Neutrophil (primary cell): Measurements from ENCODE around the gene CFAP65.

Source experiments
- H3K27ac ChIP-seq: fragments of 200-600 bp; sonication (generic); 2 replicates; pipeline ENCODE4 v1.5.1; 2016; ENCODE audit warnings: mild to moderate bottlenecking, moderate library complexity
- H3K27me3 ChIP-seq: fragments of 200-600 bp; sonication (generic); 2 replicates; pipeline ENCODE4 v1.6.0; 2016; ENCODE audit warnings: mild to moderate bottlenecking
- H3K36me3 ChIP-seq: fragments of 200-600 bp; sonication (generic); 2 replicates; pipeline ENCODE4 v1.5.1; 2017
- H3K4me1 ChIP-seq, 2 experiments: fragments of 200-600 bp in 1 of 2; sonication (generic) in 1 of 2; 1 replicate in 1 of 2; 2 replicates in 1 of 2; pipeline versions ENCODE4 v1.5.1 to v1.6.1; 2013 to 2016; ENCODE audit warnings: low read depth in 1 of 2, low read length in 1 of 2, mild to moderate bottlenecking in 1 of 2, moderate library complexity in 1 of 2; ENCODE audit not compliant: control insufficient read depth in 1 of 2, insufficient read depth in 1 of 2
- H3K4me3 ChIP-seq, 2 experiments: fragments of 200-600 bp in 1 of 2; sonication (generic) in 1 of 2; 1 replicate in 1 of 2; 2 replicates in 1 of 2; pipeline ENCODE4 v1.5.1; 2013 to 2016; ENCODE audit warnings: low read depth in 1 of 2, low read length in 1 of 2, mild to moderate bottlenecking in 1 of 2, moderate library complexity in 1 of 2
- H3K9me3 ChIP-seq: fragments of 200-600 bp; sonication (generic); 2 replicates; pipeline ENCODE4 v1.5.1; 2016
- TF ChIP-seq, protein P1 (sequence below): fragments of 200-600 bp; sonication (generic); IDR thresholded peaks from 2 replicates; pipeline ENCODE4 v1.5.1; 2016; ENCODE audit warnings: antibody characterized with exemption

CFAP65 gene, protein sequence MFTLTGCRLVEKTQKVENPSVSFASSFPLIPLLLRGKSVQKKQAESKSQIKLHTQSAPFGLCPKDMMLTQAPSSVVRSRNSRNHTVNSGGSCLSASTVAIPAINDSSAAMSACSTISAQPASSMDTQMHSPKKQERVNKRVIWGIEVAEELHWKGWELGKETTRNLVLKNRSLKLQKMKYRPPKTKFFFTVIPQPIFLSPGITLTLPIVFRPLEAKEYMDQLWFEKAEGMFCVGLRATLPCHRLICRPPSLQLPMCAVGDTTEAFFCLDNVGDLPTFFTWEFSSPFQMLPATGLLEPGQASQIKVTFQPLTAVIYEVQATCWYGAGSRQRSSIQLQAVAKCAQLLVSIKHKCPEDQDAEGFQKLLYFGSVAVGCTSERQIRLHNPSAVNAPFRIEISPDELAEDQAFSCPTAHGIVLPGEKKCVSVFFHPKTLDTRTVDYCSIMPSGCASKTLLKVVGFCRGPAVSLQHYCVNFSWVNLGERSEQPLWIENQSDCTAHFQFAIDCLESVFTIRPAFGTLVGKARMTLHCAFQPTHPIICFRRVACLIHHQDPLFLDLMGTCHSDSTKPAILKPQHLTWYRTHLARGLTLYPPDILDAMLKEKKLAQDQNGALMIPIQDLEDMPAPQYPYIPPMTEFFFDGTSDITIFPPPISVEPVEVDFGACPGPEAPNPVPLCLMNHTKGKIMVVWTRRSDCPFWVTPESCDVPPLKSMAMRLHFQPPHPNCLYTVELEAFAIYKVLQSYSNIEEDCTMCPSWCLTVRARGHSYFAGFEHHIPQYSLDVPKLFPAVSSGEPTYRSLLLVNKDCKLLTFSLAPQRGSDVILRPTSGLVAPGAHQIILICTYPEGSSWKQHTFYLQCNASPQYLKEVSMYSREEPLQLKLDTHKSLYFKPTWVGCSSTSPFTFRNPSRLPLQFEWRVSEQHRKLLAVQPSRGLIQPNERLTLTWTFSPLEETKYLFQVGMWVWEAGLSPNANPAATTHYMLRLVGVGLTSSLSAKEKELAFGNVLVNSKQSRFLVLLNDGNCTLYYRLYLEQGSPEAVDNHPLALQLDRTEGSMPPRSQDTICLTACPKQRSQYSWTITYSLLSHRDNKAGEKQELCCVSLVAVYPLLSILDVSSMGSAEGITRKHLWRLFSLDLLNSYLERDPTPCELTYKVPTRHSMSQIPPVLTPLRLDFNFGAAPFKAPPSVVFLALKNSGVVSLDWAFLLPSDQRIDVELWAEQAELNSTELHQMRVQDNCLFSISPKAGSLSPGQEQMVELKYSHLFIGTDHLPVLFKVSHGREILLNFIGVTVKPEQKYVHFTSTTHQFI (N-terminal part only)

DNA sequence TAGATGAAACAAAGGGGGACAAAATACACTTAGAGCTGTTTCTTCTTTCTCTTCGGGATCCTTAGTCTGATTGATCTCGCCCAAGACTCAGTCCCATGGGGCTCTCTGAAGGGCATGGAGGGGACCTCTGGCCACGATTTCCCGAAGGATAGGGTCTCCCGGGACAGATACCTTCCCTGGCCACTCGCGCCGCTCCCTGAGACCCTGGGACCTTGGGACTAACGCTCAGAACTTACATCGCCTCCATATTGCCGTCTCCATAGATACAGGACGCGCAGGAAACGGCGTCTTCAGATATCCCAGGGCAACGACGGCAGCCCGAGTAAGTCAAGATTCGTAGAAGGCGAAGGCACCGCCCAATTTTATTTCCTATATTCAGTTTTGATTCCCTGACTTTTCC lies at the start of gene CFAP65:
Gene CFAP65 (minus strand): TSS at position 265 of the 400 bp plus-strand sequence. CDS start 2,468 bp downstream, outside the sequence.
- Histone ChIP-seq H3K36me3 (no peaks in the 10 kb centered on the region), H3K27me3 (peaks cover 98% of the 10 kb centered on the region), H3K4me3 (no peak within 1 kb of the TSS), H3K9me3 (no peaks in the 10 kb centered on the region), H3K27ac (no peak within 1 kb of the TSS), H3K4me1 (no peaks in the 10 kb centered on the region)
- TF ChIP-seq, protein P1, sequence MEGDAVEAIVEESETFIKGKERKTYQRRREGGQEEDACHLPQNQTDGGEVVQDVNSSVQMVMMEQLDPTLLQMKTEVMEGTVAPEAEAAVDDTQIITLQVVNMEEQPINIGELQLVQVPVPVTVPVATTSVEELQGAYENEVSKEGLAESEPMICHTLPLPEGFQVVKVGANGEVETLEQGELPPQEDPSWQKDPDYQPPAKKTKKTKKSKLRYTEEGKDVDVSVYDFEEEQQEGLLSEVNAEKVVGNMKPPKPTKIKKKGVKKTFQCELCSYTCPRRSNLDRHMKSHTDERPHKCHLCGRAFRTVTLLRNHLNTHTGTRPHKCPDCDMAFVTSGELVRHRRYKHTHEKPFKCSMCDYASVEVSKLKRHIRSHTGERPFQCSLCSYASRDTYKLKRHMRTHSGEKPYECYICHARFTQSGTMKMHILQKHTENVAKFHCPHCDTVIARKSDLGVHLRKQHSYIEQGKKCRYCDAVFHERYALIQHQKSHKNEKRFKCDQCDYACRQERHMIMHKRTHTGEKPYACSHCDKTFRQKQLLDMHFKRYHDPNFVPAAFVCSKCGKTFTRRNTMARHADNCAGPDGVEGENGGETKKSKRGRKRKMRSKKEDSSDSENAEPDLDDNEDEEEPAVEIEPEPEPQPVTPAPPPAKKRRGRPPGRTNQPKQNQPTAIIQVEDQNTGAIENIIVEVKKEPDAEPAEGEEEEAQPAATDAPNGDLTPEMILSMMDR = no peak

DNA sequence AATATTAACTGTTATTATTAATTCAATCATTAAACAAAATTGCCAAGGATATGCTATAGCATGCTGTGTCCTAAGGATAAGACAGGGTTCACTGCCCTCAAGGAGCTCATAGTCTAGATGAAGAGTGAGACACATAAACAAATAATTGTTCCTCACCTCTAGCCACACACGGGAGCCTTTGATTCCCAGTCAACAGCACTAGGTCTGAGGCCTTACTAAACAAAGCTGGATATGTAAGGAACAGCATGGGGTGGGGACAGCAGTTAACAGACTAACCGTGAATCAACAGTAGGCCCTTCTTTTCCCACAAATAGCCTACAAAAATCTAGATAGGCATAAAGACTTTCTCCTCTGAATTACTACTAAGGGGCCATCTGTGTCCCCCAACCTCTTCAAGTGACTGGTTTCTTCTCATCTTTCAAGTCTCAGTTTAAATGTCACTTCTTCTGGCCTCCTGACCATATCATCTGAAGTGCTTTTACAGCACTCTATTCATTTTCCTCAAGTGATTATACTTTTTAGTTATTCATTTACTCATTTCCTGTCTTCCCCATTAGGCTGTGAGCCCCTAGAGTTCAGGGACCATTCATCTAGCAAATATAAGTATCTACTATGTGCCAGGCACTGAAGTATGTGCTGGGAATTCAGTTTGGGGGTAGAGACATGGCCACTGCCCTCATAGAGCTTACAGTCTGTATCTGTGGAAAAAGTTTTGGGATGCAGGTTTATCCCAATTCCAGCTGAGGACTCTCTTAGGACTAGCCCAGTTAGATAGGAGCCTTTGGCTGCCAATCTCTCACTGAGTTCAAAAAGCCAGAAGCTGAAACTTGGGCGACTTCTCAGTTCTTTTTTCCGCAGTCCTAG lies 49.4 kb upstream of the CFAP65 start:
- Histone ChIP-seq H3K4me1 (peaks cover 32 to 33% of the 10 kb centered on the region in 2 experiments), H3K4me3 (no peak overlapping the region), H3K27ac (no peak overlapping the region), H3K36me3 (no peaks in the 10 kb centered on the region), H3K9me3 (no peaks in the 10 kb centered on the region), H3K27me3 (no peaks in the 10 kb centered on the region)
- TF ChIP-seq, protein P1 = no peak

DNA sequence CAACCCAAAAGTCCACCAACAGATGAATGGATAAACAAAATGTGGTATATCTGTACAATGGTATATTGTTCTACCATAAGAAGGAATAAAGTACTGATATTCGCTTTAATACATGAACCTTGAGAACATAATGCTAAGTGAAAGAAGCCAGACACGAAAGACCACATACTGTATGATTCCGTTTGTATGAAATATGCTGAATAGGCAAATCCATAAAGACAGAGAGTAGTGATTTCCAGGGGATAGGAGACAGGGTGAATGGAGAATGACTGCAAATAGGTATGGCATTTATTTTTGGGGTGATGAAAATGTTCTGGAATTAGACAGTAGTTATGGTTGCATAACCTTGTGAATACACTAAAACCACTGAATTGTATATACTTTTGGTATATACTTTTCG lies 48.0 kb upstream of the CFAP65 start:
- no peaks in the 10 kb centered on the region for H3K36me3 ChIP-seq
- no peaks in the 10 kb centered on the region for H3K9me3 ChIP-seq
- no peak overlapping the region for H3K4me3 ChIP-seq
- H3K27me3 ChIP-seq = no peaks in the 10 kb centered on the region
- H3K4me1 ChIP-seq = peaks cover 36% of the 10 kb centered on the region in 2 experiments
- TF ChIP-seq, protein P1 = no peak
- H3K27ac ChIP-seq = no peak overlapping the region

DNA sequence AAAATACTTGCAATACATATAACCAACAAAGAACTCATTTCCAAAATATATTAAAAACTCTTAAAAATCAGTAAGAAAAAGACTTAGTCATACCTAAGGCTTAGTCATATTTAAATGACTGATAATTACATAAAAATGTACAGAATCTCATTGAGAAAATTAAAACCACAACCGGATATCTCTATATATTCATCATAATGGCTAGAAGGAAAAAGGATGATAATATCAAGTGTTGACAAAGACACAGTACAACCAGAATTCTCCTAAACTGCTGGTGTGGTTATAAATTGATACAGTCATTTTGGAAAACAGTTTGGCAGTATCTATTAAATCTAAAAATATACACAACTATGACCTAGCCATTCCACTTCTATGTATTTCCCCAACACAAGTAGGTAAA lies 46.5 kb upstream of the CFAP65 start:
- H3K27ac ChIP-seq = no peak overlapping the region
- H3K4me3 ChIP-seq = no peak overlapping the region
- H3K9me3 ChIP-seq = no peaks in the 10 kb centered on the region
- H3K36me3 ChIP-seq = no peaks in the 10 kb centered on the region
- peaks cover 44% of the 10 kb centered on the region in 2 experiments for H3K4me1 ChIP-seq
- TF ChIP-seq, protein P1 = no peak
- no peaks in the 10 kb centered on the region for H3K27me3 ChIP-seq
